ENCODE results near the gene TRIM25.

The TRIM25 gene

GRCh38 chr17:56887552-56888467, 26.0 kb downstream of the TRIM25 start:
- DNase-seq (ENCODE audit: low read depth): no peak
- no peak overlapping the region for H3K4me3 ChIP-seq (ENCODE audit: low read length)
- no peak for TF ChIP-seq CTCF (conservative IDR thresholded peaks at IDR 0.05; ENCODE audit: low read length)

- DNase-seq (ENCODE audit: low read depth): peak; percentile 12
- no peak overlapping the region for H3K4me3 ChIP-seq (ENCODE audit: low read length)
- TF ChIP-seq CTCF (conservative IDR thresholded peaks at IDR 0.05; ENCODE audit: low read length): no peak
These were observed 26.7 kb downstream of the TRIM25 start for GRCh38 chr17:56887105-56887504.

- DNase-seq (ENCODE audit: low read depth): no peak
- H3K4me3 ChIP-seq (ENCODE audit: low read length): no peak overlapping the region
- no peak for TF ChIP-seq CTCF (conservative IDR thresholded peaks at IDR 0.05; ENCODE audit: low read length)
These were observed 27.5 kb downstream of the TRIM25 start for GRCh38 chr17:56886288-56886731.

DNA sequence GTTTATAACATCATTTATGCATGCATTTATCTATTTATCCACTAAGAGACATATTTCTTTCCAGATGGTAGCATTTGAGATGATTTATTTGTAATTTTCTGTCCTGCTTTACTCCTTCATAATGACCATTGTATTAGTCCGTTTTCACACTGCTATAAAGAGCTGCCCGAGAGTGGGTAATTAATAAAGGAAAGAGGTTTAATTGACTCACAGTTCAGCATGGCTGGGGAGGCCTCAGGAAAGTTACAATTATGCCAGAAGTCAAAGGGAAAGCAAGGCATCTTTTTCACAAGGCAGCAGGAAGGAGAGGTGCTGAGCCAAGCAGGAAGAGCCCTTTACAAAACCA, 28.6 kb downstream of the TRIM25 start:
- TF ChIP-seq CTCF (conservative IDR thresholded peaks at IDR 0.05; ENCODE audit: low read length): no peak
- no peak overlapping the region for H3K4me3 ChIP-seq (ENCODE audit: low read length)
- no peak for DNase-seq (ENCODE audit: low read depth)

DNA sequence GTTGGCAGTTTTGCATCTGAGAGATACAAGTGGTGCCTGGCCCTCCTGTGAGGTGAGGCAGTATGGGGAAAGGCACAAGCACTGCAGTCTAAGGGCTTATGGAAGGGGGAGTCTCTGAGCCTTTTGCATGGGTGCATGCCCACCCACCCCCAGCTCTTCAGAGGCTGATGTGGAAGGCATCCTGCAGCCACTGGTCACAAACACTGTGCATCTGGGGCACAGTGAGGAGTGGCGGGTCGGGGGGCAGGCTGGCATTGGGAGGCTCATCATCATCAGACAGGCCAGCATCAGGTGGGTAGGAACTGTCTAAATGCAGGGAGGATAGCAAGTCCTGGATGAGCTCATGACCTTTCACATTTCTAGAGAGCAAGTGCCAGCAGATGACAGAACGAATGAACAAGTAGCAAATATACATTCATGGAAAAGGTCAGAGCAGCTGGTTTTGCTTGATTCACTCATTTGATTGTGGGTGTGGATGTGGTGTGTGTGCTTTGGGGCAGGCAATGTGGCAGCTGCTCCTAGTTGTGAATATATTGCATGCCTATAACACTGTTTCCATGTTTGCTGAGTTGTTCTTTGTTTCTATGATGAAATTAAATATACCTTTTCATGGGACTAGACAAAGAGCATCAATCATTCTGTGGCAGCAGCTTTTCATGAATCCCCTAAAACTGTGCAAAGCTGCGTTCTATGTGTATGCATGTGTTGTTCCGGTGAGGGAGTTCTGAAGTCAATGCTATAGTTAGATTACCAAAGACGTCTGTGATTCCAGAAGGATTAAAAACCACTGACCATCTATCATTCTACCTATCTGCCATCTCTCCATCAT, 29.2 kb downstream of the TRIM25 start:
- no peak for TF ChIP-seq CTCF (conservative IDR thresholded peaks at IDR 0.05; ENCODE audit: low read length)
- DNase-seq (ENCODE audit: low read depth): no peak
- H3K4me3 ChIP-seq (ENCODE audit: low read length): no peak overlapping the region

- no peak for DNase-seq (ENCODE audit: low read depth)
- TF ChIP-seq CTCF (conservative IDR thresholded peaks at IDR 0.05; ENCODE audit: low read length): no peak
- no peak overlapping the region for H3K4me3 ChIP-seq (ENCODE audit: low read length)
These were observed 30.2 kb downstream of the TRIM25 start for GRCh38 chr17:56883616-56884015.
